ENCODE measurements around the gene DOCK4. TPM values are rescaled to one million over a fixed set of nuclear protein-coding genes. Genes with fewer than 3 reads are reported as not detected.

DOCK4 gene
- total RNA-seq, 1 experiment from 2014 or later, result 4.9 TPM

DNA sequence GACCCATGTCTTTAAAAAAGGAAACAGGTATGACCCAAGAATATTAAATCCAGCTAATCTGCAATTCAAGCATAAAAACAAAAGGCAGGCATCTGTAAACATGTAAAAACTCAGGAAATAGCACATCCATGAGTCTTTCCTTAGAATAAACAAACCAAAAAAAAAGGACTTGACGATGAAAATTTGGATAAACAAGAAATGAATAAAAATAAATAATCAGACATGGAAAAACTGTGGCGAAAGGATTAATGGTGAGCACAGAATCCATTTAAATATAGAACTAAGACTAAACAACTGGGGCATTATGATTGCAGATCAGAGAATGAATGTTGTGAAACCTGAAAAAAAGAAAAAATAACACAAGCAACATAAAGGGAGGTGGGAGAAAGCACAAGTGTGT lies 170.1 kb downstream of the DOCK4 start:
- no peak overlapping the region for H2BK120ac ChIP-seq (ENCODE audit: low read depth, low read length, poor library complexity, severe bottlenecking)
- no peak overlapping the region for H3K18ac ChIP-seq (ENCODE audit: insufficient read length, low read depth, low read length)
- no peak overlapping the region for H3K9ac ChIP-seq (ENCODE audit: extremely low read depth, insufficient read length, low read length)
- no peak overlapping the region for H2AFZ ChIP-seq (ENCODE audit: low read length)
- H4K8ac ChIP-seq (replicated peaks; ENCODE audit: insufficient read length, low read depth, low read length), result no peak overlapping the region
- H3K36me3 Mint-ChIP-seq (ENCODE audit: insufficient read depth in 1 of 3, low read depth in 3 of 3), result peaks cover 0 to 2% (median 0%) of the 10 kb centered on the region in 3 experiments; a peak in 1 of 7 replicates
- H3K4me1 ChIP-seq (ENCODE audit: insufficient read depth, low read length), result no peaks in the 10 kb centered on the region
- no peak overlapping the region for H4K91ac ChIP-seq (ENCODE audit: insufficient read length, low read depth, low read length)
- TF ChIP-seq, protein P1, sequence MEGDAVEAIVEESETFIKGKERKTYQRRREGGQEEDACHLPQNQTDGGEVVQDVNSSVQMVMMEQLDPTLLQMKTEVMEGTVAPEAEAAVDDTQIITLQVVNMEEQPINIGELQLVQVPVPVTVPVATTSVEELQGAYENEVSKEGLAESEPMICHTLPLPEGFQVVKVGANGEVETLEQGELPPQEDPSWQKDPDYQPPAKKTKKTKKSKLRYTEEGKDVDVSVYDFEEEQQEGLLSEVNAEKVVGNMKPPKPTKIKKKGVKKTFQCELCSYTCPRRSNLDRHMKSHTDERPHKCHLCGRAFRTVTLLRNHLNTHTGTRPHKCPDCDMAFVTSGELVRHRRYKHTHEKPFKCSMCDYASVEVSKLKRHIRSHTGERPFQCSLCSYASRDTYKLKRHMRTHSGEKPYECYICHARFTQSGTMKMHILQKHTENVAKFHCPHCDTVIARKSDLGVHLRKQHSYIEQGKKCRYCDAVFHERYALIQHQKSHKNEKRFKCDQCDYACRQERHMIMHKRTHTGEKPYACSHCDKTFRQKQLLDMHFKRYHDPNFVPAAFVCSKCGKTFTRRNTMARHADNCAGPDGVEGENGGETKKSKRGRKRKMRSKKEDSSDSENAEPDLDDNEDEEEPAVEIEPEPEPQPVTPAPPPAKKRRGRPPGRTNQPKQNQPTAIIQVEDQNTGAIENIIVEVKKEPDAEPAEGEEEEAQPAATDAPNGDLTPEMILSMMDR (conservative IDR thresholded peaks at IDR 0.05), result no peak
- no peaks in the 10 kb centered on the region for H3K27me3 ChIP-seq (ENCODE audit: insufficient read depth, low read length)
- H4K20me1 ChIP-seq (ENCODE audit: control insufficient read depth, insufficient read depth, insufficient read length), result no peaks in the 10 kb centered on the region
- H3K9me3 ChIP-seq (ENCODE audit: control insufficient read depth, low read depth, low read length), result no peaks in the 10 kb centered on the region
- H2AK5ac ChIP-seq (ENCODE audit: insufficient read length, low read length), result no peak overlapping the region
- H2BK12ac ChIP-seq (ENCODE audit: insufficient read length, low read depth, low read length), result no peak overlapping the region
- H3K4me1 Mint-ChIP-seq, result peaks cover 10 to 26% of the 10 kb centered on the region in 2 experiments
- no peak overlapping the region for H3T11ph ChIP-seq (ENCODE audit: low read length)
- H3K9me3 Mint-ChIP-seq, result no peaks in the 10 kb centered on the region
- H4K5ac ChIP-seq (ENCODE audit: insufficient read length, low read depth, low read length), result no peak overlapping the region
- no peak overlapping the region for H3K23ac ChIP-seq (ENCODE audit: insufficient read length, low read depth, low read length)
- H3K4me2 ChIP-seq (ENCODE audit: insufficient read depth, insufficient read length, low read length), result no peak overlapping the region
- H3K23me2 ChIP-seq (ENCODE audit: insufficient read length, low read depth, low read length, poor library complexity, severe bottlenecking), result no peaks in the 10 kb centered on the region
- no peak overlapping the region for H2BK5ac ChIP-seq (ENCODE audit: insufficient read length, low read length)
- H3K27ac Mint-ChIP-seq, result no peak overlapping the region; a peak in 1 of 7 replicates
- H3K79me1 ChIP-seq (ENCODE audit: insufficient read depth, low read depth, low read length, poor library complexity, severe bottlenecking), result no peaks in the 10 kb centered on the region
- no peaks in the 10 kb centered on the region for H3K27me3 Mint-ChIP-seq (ENCODE audit: low read depth)
- H3K27ac ChIP-seq (ENCODE audit: insufficient read length, low read depth, low read length), result no peak overlapping the region
- H3K56ac ChIP-seq (ENCODE audit: insufficient read length, low read depth, low read length), result no peak overlapping the region
- H2BK15ac ChIP-seq (ENCODE audit: low read depth, low read length), result no peak overlapping the region
- no peak overlapping the region for H3K4ac ChIP-seq (ENCODE audit: low read depth, low read length)
- DNase-seq, result no peak
- no peak overlapping the region for H3K4me3 Mint-ChIP-seq
- WGBS (ENCODE audit: extremely low coverage, insufficient read length, low lambda C conversion rate), result no CpG with 5 or more reads among the region's 2 CpGs
- H3K14ac ChIP-seq (ENCODE audit: insufficient read depth, low read length), result no peak overlapping the region
- no peaks in the 10 kb centered on the region; the same call in 1 of the 2 replicates for H3K79me2 ChIP-seq (ENCODE audit: insufficient read depth, low read length)
- no peak overlapping the region for H2BK20ac ChIP-seq (ENCODE audit: low read depth, low read length, poor library complexity, severe bottlenecking)
